Small intestine (tissue), 7 donors: ENCODE data around the gene INSIG1. TPM values are rescaled to one million over a fixed set of nuclear protein-coding genes. Genes with fewer than 3 reads are reported as not detected.

Experiments
- DNase-seq, 2 donors: peaks; one replicate each; pipeline versions ENCODE4 v3.0.0 to v3.0.0-alpha.2; 2013
- FAIRE-seq: peaks from 2 replicates; lab custom pipeline; 2012; peaks lifted over from hg19 to GRCh38; lab: Jason Lieb, UNC
- H3K27ac ChIP-seq, 3 donors: one replicate each; pipeline ENCODE4 v1.5.1; 2013; ENCODE audit warnings: low read length in 2 of 3, mild to moderate bottlenecking in 2 of 3, control low read depth in 1 of 3, inconsistent platforms in 1 of 3, low read depth in 1 of 3, moderate library complexity in 1 of 3
- H3K27me3 ChIP-seq, 3 donors: one replicate each; pipeline ENCODE4 v1.6.1; 2013; ENCODE audit warnings: low read length in 3 of 3, inconsistent platforms in 1 of 3; ENCODE audit not compliant: control insufficient read depth in 3 of 3, insufficient read depth in 3 of 3
- H3K36me3 ChIP-seq, 3 donors: one replicate each; pipeline ENCODE4 v1.6.1; 2013; ENCODE audit warnings: low read length in 3 of 3, inconsistent platforms in 1 of 3, low read depth in 1 of 3, mild to moderate bottlenecking in 1 of 3, moderate library complexity in 1 of 3; ENCODE audit not compliant: control insufficient read depth in 3 of 3, insufficient read depth in 2 of 3
- H3K4me1 ChIP-seq, 3 donors: one replicate each; pipeline ENCODE4 v1.6.1; 2013; ENCODE audit warnings: low read length in 2 of 3, inconsistent platforms in 1 of 3, low read depth in 1 of 3, mild to moderate bottlenecking in 1 of 3, moderate library complexity in 1 of 3; ENCODE audit not compliant: control insufficient read depth in 3 of 3, insufficient read depth in 2 of 3
- H3K4me3 ChIP-seq, 3 donors: one replicate each; pipeline ENCODE4 v1.5.1; 2013; ENCODE audit warnings: low read length in 3 of 3, control low read depth in 1 of 3, inconsistent platforms in 1 of 3, low read depth in 1 of 3, mild to moderate bottlenecking in 1 of 3, moderate library complexity in 1 of 3
- H3K9me3 ChIP-seq, 2 donors: one replicate each; pipeline ENCODE4 v1.6.1; 2013; ENCODE audit warnings: low read depth in 1 of 2, low read length in 1 of 2; ENCODE audit not compliant: control insufficient read depth in 2 of 2, insufficient read depth in 1 of 2
- WGBS, 3 donors: extraction: QIAGEN DNeasy Blood & Tissue Kit; methylation state at CpG; one replicate each; pipeline ENCODE4 v1.1.7; 2013; 5-methylcytosine and 5-hydroxymethylcytosine counted together
- polyA plus RNA-seq, 4 donors: library from polyadenylated mRNA; stranded (reverse) in 3 of 4; unstranded in 1 of 4; fragments of 200-250 nt in 3 of 4; fragments of 120-200 nt in 1 of 4; gene quantifications; one replicate each; pipeline versions ENCODE4 v1.2.1 to v1.2.3, GENCODE V29; 2013
- donor health status: healthy with polysubstance abuse.
- donor health status: control.
- donor health status: control.
- donor health status: Bipolar disorder and iron deficiency.
- donor health status: healthy.

Gene INSIG1
- polyA plus RNA-seq, 4 donors: 5.8 to 70.1 (median 25.7) TPM

GRCh38 chr7:155305231-155305904 lies 7.7 kb downstream of the INSIG1 start:
- H3K4me3 ChIP-seq: no peak overlapping the region
- no peaks in the 10 kb centered on the region for H3K27me3 ChIP-seq
- DNase-seq: no peak
- no peak for FAIRE-seq
- peaks cover 0 to 8% (median 4%) of the 10 kb centered on the region in 3 donors for H3K4me1 ChIP-seq
- no peaks in the 10 kb centered on the region for H3K9me3 ChIP-seq
- 82 to 89% (median 89%) methylated on average over 9 of the region's 9 CpGs for WGBS, 3 donors
- H3K36me3 ChIP-seq: peaks cover 21 to 37% (median 22%) of the 10 kb centered on the region in 3 donors
- H3K27ac ChIP-seq: no peak overlapping the region

GRCh38 chr7:155306673-155307470 lies 9.2 kb downstream of the INSIG1 start:
- no peaks in the 10 kb centered on the region for H3K9me3 ChIP-seq
- no peaks in the 10 kb centered on the region for H3K27me3 ChIP-seq
- no peaks in the 10 kb centered on the region for H3K4me1 ChIP-seq
- peaks cover 21 to 36% (median 24%) of the 10 kb centered on the region in 3 donors for H3K36me3 ChIP-seq
- H3K27ac ChIP-seq: no peak overlapping the region
- no peak overlapping the region for H3K4me3 ChIP-seq
- FAIRE-seq (no peak), DNase-seq (no peak)
- 72 to 85% (median 78%) methylated on average over 15 of the region's 15 CpGs for WGBS, 3 donors

DNA sequence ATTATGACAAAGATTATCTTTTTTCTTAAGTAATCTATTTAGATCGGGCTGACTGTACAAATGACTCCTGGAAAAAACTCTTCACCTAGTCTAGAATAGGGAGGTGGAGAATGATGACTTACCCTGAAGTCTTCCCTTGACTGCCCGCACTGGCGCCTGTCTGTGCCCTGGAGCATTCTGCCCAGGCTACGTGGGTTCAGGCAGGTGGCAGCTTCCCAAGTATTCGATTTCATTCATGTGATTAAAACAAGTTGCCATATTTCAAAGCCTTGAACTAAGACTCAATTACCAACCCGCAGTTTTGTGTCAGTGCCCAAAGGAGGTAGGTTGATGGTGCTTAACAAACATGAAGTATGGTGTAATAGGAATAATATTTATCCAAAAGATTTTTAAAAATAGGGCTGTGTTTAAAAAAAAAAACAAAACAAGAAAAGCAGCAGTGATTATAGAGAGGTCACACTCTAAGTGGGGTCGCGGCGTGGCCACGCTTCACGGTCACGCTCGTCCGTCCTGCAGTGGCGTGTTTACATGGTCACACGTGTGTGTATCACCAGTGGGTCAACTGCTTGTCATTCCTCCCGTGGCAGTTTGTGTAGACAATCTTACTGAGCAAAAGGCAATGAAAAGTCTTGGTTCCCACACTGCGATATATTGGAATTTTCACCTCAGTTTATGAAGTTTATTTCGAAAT lies 10.8 kb downstream of the INSIG1 start:
- FAIRE-seq: no peak
- no peaks in the 10 kb centered on the region for H3K4me1 ChIP-seq
- WGBS, 3 donors: 95% methylated on average over 19 of the region's 19 CpGs
- no peaks in the 10 kb centered on the region for H3K27me3 ChIP-seq
- H3K9me3 ChIP-seq: no peaks in the 10 kb centered on the region
- no peak for DNase-seq
- no peak overlapping the region for H3K4me3 ChIP-seq
- H3K36me3 ChIP-seq: peaks cover 20 to 30% (median 21%) of the 10 kb centered on the region in 3 donors
- H3K27ac ChIP-seq: no peak overlapping the region

DNA sequence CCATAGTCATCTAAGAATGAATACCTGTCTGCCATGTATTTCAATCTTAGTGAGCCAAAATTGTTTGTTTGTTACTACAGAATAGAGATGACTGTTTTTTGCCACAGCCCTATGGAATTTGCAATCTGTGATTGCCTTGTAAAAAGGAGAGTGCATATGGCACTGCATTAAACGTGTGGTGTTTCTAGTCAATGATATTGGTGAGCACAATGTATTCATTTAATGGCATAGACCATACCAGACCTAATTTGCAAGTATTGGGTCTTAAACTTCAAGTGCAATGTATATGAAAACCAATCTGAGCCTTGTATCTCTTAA lies 11.3 kb downstream of the INSIG1 start:
- FAIRE-seq: no peak
- 75 to 91% (median 77%) methylated on average over 1 of the region's 1 CpG for WGBS, 3 donors

GRCh38 chr7:155310425-155311114 lies 12.9 kb downstream of the INSIG1 start:
- H3K36me3 ChIP-seq: peaks cover 15 to 22% (median 17%) of the 10 kb centered on the region in 3 donors
- H3K4me3 ChIP-seq: no peak overlapping the region
- no peak overlapping the region for H3K27ac ChIP-seq
- no peak for DNase-seq
- H3K4me1 ChIP-seq: no peaks in the 10 kb centered on the region
- no peak for FAIRE-seq
- no peaks in the 10 kb centered on the region for H3K9me3 ChIP-seq
- WGBS, 3 donors: 88 to 93% (median 89%) methylated on average over 13 of the region's 13 CpGs
- H3K27me3 ChIP-seq: no peaks in the 10 kb centered on the region

More for the DNA sequence above, 11.3 kb downstream of the INSIG1 start:
- Histone ChIP-seq H3K9me3 (no peaks in the 10 kb centered on the region), H3K4me1 (no peaks in the 10 kb centered on the region), H3K27ac (no peak overlapping the region), H3K36me3 (peaks cover 18 to 28% (median 21%) of the 10 kb centered on the region in 3 donors), H3K27me3 (no peaks in the 10 kb centered on the region), H3K4me3 (no peak overlapping the region)
- DNase-seq: no peak

DNA sequence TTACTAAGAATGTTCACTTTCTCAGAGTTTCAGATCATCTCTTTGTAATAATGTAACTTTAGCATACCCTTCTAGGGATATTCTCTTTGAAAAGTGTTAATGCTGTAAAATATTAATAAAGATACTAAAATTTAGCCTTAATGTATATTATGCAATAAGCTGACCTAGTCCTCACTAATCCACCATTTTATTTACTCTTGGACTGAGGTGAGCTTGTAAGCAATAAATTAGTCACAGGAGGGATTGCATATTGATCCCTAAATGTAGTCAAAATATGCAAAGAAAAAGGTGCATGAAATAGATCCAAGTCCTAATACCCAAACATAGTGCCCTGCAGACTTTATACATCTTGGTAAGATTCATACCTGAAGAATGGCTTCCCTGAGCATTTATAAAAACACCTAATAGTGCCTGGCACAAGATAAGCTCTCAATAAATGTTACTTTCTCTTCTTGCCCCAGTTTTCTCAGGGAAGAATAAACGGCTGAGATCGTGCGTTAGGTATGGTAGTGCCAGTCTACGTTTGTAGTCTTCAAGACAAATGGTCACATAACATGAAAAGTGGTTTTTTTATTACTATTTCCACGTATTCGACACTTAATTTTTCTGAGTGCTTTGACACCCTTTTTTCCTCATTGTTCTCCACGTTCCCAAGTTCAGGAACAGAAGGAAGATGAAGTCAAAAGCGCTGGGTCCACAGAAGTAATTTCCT lies 14.3 kb downstream of the INSIG1 start:
- no peaks in the 10 kb centered on the region for H3K9me3 ChIP-seq
- H3K27ac ChIP-seq: no peak overlapping the region
- peaks cover 10 to 15% (median 12%) of the 10 kb centered on the region in 3 donors for H3K36me3 ChIP-seq
- H3K4me3 ChIP-seq: no peak overlapping the region
- DNase-seq (no peak), FAIRE-seq (no peak)
- H3K4me1 ChIP-seq: no peaks in the 10 kb centered on the region
- WGBS, 3 donors: 60 to 75% (median 75%) methylated on average over 8 of the region's 8 CpGs
- H3K27me3 ChIP-seq: no peaks in the 10 kb centered on the region

- peaks cover 9 to 10% (median 10%) of the 10 kb centered on the region in 3 donors for H3K36me3 ChIP-seq
- H3K27me3 ChIP-seq: no peaks in the 10 kb centered on the region
- 75 to 82% (median 76%) methylated on average over 7 of the region's 7 CpGs for WGBS, 3 donors
- FAIRE-seq: no peak
- H3K27ac ChIP-seq: no peak overlapping the region
- no peaks in the 10 kb centered on the region for H3K4me1 ChIP-seq
- no peaks in the 10 kb centered on the region for H3K9me3 ChIP-seq
- DNase-seq: no peak
- no peak overlapping the region for H3K4me3 ChIP-seq
These were observed 15.0 kb downstream of the INSIG1 start for GRCh38 chr7:155312633-155313032.
